Body of pancreas (tissue), 4 donors: ENCODE results near the gene RNU1-1.
"Not testable (repeated sequence)": the region's sequence is repeated elsewhere in the genome, so short reads cannot be mapped to it uniquely, and the experiment has no call there.

Experiments
- POLR2A ChIP-seq, 3 donors: fragments of 450-650 bp; IDR thresholded peaks; one replicate each; pipeline ENCODE4 v1.6.1; 2016; ENCODE audit warnings: antibody characterized with exemption in 3 of 3, mild to moderate bottlenecking in 2 of 3
- TF ChIP-seq, protein P1 (sequence below), 7 experiments: fragments of 450-650 bp in 4 of 7; fragments of 200-600 bp in 3 of 7; sonication (generic) in 3 of 7; IDR thresholded peaks; one replicate each; pipeline ENCODE4 v1.5.1; 2016 to 2019; ENCODE audit warnings: antibody characterized with exemption in 7 of 7

GRCh38 chr1:16528338-16528737 is 14.3 kb upstream of the RNU1-1 start:
- TF ChIP-seq, protein P1, sequence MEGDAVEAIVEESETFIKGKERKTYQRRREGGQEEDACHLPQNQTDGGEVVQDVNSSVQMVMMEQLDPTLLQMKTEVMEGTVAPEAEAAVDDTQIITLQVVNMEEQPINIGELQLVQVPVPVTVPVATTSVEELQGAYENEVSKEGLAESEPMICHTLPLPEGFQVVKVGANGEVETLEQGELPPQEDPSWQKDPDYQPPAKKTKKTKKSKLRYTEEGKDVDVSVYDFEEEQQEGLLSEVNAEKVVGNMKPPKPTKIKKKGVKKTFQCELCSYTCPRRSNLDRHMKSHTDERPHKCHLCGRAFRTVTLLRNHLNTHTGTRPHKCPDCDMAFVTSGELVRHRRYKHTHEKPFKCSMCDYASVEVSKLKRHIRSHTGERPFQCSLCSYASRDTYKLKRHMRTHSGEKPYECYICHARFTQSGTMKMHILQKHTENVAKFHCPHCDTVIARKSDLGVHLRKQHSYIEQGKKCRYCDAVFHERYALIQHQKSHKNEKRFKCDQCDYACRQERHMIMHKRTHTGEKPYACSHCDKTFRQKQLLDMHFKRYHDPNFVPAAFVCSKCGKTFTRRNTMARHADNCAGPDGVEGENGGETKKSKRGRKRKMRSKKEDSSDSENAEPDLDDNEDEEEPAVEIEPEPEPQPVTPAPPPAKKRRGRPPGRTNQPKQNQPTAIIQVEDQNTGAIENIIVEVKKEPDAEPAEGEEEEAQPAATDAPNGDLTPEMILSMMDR (IDR thresholded peaks at IDR 0.05): not testable (repeated sequence)
- TF ChIP-seq POLR2A (IDR thresholded peaks at IDR 0.05): not testable (repeated sequence)
